Measurements from ENCODE around the gene UNC13D.

GRCh38 chr17:75820094-75821080 is 23.8 kb downstream of the UNC13D start:
- TF ChIP-seq CTCF (IDR thresholded peaks at IDR 0.05; ENCODE audit: insufficient read depth, low read length, poor library complexity, severe bottlenecking) (no peak), EZH2phosphoT487 (conservative IDR thresholded peaks at IDR 0.05; ENCODE audit: low read length) (no peak)
